AG10803 (cell line): ENCODE measurements around the gene TDRD1.

Experiments used
- DNase-seq: peaks from one replicate; pipeline ENCODE4 v3.0.0; 2010; ENCODE audit warnings: low read depth
- H3K4me3 ChIP-seq: 2 replicates; pipeline ENCODE4 v1.5.1; 2011; ENCODE audit warnings: mild to moderate bottlenecking, low read length, control low read depth
- TF ChIP-seq, protein P1 (sequence below): conservative IDR thresholded peaks from 2 replicates; pipeline ENCODE4 v1.5.1; 2011; ENCODE audit warnings: mild to moderate bottlenecking, low read length, control low read depth, inconsistent platforms

TDRD1 gene

DNA sequence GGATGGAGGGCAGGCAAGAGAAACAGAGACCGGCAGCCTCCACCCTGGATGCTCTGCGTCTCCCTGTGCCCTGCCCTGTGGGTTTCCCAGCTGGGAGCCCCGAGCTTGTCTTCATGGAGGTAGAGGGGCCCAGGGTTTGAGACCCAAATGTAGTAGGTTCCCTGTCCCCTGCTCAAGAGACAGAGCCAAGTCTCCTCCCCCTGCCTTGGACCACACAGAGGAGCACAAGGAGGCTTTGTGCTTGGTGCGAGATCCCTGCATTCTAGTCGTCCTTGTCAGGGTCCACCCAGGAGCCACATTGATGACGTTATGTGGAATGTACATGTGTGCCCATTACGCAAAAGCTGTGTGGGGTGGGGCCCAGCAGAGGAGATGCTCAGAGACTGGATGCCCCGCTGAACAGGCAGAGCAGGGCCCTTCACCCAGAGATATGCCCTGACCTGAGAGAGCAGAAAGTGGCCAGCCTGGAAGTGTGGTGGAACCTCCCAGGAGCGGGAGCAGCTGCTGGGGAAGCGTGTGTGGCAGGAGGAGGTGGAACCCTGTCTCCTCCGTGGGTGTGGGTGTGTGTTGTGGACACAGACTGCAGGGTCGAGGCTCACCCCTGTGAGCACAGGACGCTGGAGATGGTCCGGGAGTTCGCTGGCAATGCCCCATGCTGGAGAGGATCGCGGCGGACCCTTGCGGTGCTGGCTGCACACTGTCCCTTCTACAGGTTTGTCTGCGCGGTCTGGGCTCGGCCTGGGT is 99.2 kb downstream of the TDRD1 start:
- TF ChIP-seq, protein P1, sequence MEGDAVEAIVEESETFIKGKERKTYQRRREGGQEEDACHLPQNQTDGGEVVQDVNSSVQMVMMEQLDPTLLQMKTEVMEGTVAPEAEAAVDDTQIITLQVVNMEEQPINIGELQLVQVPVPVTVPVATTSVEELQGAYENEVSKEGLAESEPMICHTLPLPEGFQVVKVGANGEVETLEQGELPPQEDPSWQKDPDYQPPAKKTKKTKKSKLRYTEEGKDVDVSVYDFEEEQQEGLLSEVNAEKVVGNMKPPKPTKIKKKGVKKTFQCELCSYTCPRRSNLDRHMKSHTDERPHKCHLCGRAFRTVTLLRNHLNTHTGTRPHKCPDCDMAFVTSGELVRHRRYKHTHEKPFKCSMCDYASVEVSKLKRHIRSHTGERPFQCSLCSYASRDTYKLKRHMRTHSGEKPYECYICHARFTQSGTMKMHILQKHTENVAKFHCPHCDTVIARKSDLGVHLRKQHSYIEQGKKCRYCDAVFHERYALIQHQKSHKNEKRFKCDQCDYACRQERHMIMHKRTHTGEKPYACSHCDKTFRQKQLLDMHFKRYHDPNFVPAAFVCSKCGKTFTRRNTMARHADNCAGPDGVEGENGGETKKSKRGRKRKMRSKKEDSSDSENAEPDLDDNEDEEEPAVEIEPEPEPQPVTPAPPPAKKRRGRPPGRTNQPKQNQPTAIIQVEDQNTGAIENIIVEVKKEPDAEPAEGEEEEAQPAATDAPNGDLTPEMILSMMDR: no peak

DNA sequence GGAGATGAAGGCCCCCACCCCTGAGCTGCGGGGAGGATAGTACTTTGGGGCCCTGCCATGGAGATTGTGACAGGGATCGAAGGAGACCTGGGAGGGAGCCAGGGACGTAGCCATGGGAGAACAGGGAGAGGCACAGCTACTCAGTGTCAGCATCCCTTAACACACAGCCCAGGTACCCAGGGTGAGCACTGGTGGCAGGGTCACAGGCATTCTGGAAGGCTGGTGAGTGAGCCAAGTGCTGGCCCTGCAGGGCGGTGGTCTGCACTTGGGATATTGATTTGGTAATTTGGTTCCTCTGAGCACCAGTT is 99.7 kb downstream of the TDRD1 start:
- DNase-seq: no peak
- TF ChIP-seq, protein P1: no peak
- H3K4me3 ChIP-seq: no peak overlapping the region

More for the DNA sequence above, 99.2 kb downstream of the TDRD1 start:
- no peak overlapping the region for H3K4me3 ChIP-seq
- DNase-seq: no peak

DNA sequence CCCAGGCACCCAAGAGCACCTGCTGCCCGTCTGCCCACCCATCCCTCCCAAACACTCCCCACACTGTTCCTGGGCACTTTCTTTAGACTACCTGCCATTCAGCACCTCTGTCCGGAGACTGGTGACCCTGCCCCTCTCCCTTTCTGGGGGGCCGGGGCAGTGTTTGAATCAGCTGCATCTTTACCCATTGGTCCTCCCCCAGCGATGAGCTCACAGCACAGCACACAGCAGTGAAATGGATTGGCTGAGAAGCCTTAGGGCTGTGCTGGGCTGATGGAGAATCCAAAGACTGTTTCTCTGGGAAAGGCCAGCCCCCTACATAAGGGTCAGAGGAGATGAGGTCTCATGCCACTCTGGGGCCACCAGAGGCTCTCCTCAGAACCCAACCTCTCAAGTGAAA is 100.1 kb downstream of the TDRD1 start:
- H3K4me3 ChIP-seq: no peak overlapping the region
- DNase-seq: no peak
- TF ChIP-seq, protein P1: no peak

DNA sequence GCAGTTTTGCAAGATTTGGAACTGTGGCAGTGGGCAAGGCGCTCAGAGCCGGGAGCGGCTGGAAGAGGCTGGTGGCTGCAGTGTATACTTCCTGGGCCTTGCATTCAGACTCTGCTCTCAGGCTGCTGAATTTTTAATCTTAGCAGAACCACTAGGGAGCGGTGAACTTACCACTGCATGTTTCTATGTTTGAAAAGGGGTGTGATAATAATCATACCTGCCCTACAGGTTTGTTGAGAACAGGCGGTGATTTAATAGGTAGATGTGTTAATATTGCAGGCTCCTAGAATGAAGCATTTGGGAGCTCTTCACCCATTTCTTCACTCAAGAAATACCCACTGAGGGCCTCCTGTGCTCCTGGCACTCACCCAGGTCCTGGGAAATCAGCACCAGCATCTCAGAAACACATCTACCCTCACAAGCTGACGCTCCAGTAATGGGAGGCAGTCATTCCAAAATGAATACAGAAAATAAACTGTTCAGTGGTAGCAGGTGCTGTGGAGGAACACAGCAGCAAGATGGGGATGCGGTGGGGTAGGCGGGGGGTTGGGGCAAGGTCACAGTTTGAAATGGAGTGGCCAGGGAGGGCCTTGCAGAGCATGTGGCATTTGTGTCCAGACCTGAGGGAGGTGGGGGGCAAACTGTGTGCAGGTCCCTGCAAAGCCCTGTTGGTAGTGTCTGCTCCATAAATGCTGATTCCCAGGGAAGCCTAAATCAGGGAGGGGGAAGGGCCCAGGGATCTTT is 100.9 kb downstream of the TDRD1 start:
- no peak for DNase-seq
- no peak overlapping the region for H3K4me3 ChIP-seq
- TF ChIP-seq, protein P1: no peak

DNA sequence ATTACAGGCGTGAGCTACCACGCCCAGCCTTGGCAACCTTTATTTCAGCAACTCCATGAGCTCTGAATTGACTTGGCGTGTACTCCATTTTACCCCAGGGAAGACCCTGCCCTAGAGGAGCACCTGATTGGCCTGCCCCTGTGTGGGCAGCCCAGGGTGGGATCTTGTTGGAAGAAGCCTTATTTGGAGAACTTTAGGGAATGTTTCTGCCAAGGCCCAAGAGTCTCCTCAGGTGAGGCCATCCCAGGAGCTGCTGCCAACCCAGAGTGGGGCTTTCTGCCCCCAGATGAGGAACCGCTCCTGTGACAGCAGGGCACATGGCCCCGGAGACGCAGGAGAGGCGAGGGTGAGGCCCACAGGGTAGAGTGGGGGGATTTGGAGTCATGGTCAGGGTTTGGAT is 101.9 kb downstream of the TDRD1 start:
- DNase-seq: no peak
- TF ChIP-seq, protein P1: no peak
- no peak overlapping the region for H3K4me3 ChIP-seq

DNA sequence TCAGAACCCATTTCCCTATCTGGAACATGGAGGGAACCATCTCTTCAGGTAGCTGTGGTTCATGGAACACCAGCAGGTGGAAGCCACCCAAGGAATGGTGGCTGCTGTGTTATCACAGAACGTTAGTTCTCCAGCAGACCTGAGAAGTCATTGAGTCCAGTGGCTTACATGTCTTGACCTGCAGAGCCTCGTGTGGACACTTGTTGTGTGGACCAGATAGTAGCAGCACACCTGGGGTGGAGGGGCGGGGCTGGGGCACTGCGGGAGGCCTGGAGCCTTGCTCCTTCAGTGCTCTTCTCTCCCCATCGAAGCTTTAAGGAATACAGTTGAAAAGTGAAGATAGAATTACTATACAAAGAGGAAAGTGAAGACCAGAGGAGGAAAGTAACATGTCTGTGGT is 102.3 kb downstream of the TDRD1 start:
- no peak for DNase-seq
- no peak overlapping the region for H3K4me3 ChIP-seq
- TF ChIP-seq, protein P1: no peak
